A549 (cell line): Measurements from ENCODE around the gene GRIK1.

Source experiments
- CEBPB ChIP-seq, 2 experiments: fragments of >200 bp in 1 of 2; sonication (Bioruptor Twin) in 1 of 2; formaldehyde crosslinking in 1 of 2; IDR thresholded peaks; 2 replicates each; pipeline ENCODE4 v1.6.1; 2012 to 2016
- EP300 ChIP-seq, 2 experiments: fragments of >200 bp; sonication (Bioruptor Twin); formaldehyde crosslinking; IDR thresholded peaks; 2 replicates in 1 of 2; 3 replicates in 1 of 2; pipeline ENCODE4 v1.6.1; 2016 to 2017
- ESRRA ChIP-seq: fragments of 150-350 bp; IDR thresholded peaks from 2 replicates; pipeline ENCODE4 v1.6.1; 2014; ENCODE audit warnings: mild to moderate bottlenecking, low read length, borderline replicate concordance
- POLR2A ChIP-seq: IDR thresholded peaks from 2 replicates; pipeline ENCODE4 v1.6.1; 2012; ENCODE audit warnings: mild to moderate bottlenecking, low read length
- SREBF2 ChIP-seq: fragments of 450-650 bp; IDR thresholded peaks from 2 replicates; pipeline ENCODE4 v1.6.1; 2014; ENCODE audit warnings: mild to moderate bottlenecking, moderate library complexity
- TF ChIP-seq, protein P1 (sequence below): fragments of >200 bp; sonication (Bioruptor Twin); formaldehyde crosslinking; IDR thresholded peaks from 3 replicates; pipeline ENCODE4 v1.5.1; 2016
- TF ChIP-seq, protein P2 (sequence below): IDR thresholded peaks from 2 replicates; pipeline ENCODE4 v1.6.1; 2012

DNA sequence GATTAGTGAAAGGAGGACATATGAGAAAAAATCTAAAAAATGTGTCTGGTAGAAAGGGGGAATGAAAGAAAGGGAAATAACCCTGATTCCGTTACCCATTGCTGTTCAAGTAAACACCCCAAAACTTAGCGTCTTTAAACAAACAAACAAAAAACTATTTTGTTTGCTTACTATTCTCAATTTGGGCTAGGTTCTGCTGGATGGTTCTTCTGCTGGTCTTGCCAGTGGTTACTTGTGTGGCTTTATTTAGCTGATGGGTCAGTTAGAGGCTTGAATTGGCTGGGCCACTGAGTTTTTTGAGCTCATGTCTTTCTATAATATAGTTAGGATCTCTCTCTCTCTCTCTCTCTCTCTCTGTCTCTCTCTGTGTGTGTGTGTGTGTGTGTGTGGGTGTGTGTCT lies 112.1 kb downstream of the GRIK1 start:
- TF ChIP-seq SREBF2 (no peak), POLR2A (no peak), EP300 (IDR thresholded peaks at IDR 0.05) (no peak), ESRRA (no peak), CEBPB (IDR thresholded peaks at IDR 0.05) (no peak)
- TF ChIP-seq, protein P1, sequence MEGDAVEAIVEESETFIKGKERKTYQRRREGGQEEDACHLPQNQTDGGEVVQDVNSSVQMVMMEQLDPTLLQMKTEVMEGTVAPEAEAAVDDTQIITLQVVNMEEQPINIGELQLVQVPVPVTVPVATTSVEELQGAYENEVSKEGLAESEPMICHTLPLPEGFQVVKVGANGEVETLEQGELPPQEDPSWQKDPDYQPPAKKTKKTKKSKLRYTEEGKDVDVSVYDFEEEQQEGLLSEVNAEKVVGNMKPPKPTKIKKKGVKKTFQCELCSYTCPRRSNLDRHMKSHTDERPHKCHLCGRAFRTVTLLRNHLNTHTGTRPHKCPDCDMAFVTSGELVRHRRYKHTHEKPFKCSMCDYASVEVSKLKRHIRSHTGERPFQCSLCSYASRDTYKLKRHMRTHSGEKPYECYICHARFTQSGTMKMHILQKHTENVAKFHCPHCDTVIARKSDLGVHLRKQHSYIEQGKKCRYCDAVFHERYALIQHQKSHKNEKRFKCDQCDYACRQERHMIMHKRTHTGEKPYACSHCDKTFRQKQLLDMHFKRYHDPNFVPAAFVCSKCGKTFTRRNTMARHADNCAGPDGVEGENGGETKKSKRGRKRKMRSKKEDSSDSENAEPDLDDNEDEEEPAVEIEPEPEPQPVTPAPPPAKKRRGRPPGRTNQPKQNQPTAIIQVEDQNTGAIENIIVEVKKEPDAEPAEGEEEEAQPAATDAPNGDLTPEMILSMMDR, result no peak
- TF ChIP-seq, protein P2, sequence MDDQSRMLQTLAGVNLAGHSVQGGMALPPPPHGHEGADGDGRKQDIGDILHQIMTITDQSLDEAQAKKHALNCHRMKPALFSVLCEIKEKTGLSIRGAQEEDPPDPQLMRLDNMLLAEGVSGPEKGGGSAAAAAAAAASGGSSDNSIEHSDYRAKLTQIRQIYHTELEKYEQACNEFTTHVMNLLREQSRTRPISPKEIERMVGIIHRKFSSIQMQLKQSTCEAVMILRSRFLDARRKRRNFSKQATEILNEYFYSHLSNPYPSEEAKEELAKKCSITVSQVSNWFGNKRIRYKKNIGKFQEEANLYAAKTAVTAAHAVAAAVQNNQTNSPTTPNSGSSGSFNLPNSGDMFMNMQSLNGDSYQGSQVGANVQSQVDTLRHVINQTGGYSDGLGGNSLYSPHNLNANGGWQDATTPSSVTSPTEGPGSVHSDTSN, result no peak
